ENCODE data around the gene CNOT4. TPM values are rescaled to one million over a fixed set of nuclear protein-coding genes. Genes with fewer than 3 reads are reported as not detected.
"Not testable (repeated sequence)": the region's sequence is repeated elsewhere in the genome, so short reads cannot be mapped to it uniquely, and the experiment has no call there.

Gene CNOT4
- total RNA-seq, 2 experiments from 2014 or later: 21.9 to 24.6 TPM

DNA sequence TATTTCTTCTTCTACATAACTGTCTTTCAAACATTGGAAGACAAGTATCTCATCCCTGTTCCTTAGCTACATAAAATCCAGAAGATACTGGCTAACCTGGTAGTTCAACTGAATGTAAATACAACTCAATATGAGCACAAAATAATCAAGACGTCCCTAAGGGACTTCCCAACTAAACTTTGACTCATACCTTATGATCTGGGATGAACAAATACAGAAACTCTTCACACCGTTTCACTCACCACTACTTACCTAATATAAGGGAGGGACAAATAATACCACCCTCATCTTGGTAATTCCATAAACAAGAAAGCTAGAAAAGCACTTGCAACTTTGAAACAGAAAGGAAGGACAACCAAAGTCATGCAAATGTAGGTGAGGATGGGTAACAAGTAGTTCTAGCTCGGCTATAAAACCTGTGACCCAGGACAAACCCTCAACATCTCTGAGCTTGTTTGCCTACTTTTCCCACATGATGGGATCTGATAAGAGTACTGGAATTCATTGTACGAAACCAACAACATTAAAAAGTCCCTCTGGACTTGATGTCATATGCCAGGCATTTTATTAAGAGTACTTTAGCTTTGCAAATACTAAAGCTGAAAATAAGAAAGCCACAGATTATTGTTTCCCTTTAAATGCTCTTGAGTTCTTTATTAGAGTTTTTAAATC is 154.4 kb downstream of the CNOT4 start:
- H3K4me3 Mint-ChIP-seq: no peak overlapping the region
- POLR2A ChIA-PET: no interaction called here
- no peaks in the 10 kb centered on the region for H3K9me3 Mint-ChIP-seq
- CTCF ChIA-PET: interaction anchor here (0.9 kb wide), 1 partner anchor 9 kb away, joined by 3 read pairs; no protein-coding TSS in a partner anchor
- no peaks in the 10 kb centered on the region for H3K4me1 Mint-ChIP-seq
- H3K27ac Mint-ChIP-seq: no peak overlapping the region
- DNase-seq: no peak
- peaks cover 8% of the 10 kb centered on the region for H3K27me3 Mint-ChIP-seq
- no peaks in the 10 kb centered on the region for H3K36me3 Mint-ChIP-seq (ENCODE audit: low read depth)

GRCh38 chr7:135353832-135354231 is 156.1 kb downstream of the CNOT4 start:
- no peaks in the 10 kb centered on the region for H3K36me3 Mint-ChIP-seq (ENCODE audit: low read depth)
- POLR2A ChIA-PET: no interaction called here
- no peak overlapping the region for H3K4me3 Mint-ChIP-seq
- no peaks in the 10 kb centered on the region for H3K9me3 Mint-ChIP-seq
- peaks cover 8% of the 10 kb centered on the region for H3K27me3 Mint-ChIP-seq
- H3K4me1 Mint-ChIP-seq: no peaks in the 10 kb centered on the region
- CTCF ChIA-PET: no interaction called here
- no peak for DNase-seq
- no peak overlapping the region for H3K27ac Mint-ChIP-seq

DNA sequence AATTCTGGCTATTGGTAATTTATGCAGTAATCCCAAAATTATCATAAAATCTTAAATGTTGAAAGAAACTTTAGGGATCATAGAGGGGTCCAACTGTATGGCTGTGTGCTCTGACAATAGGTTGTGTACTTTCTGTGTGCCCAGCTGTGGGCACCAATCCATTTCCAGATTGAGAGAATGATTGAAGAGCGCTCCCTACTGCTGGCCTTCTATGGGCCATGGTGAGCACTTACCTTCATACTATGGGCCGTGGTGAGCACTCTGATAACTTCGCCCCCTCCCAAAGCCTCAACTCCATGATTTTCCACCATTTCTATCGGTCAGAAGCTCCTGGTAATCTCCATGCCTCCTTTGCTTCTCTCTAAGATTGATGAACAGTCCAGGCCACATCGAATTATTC is 157.6 kb downstream of the CNOT4 start:
- POLR2A ChIA-PET: no interaction called here
- no peak for DNase-seq
- Mint-ChIP-seq H3K4me1 (no peaks in the 10 kb centered on the region), H3K36me3 (ENCODE audit: low read depth) (no peaks in the 10 kb centered on the region), H3K27ac (no peak overlapping the region), H3K4me3 (no peak overlapping the region), H3K9me3 (no peaks in the 10 kb centered on the region), H3K27me3 (peaks cover 8% of the 10 kb centered on the region)
- CTCF ChIA-PET: no interaction called here

DNA sequence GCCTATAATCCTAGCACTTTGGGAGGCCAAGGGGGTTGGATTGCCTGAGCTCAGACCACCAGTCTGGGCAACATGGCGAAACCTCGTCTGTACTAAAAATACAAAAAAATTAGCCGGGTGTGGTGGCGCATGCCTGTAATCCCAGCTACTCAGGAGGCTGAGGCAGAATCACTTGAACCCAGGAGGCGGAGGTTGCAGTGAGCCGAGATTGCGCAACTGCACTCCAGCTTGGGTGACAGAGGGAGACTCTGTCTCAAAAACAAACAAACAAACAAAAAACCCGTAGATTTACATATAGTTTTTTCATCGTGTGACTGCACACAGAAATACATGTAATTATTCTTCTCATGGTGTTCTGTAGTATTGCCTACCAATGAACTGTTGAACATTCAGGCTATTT is 158.8 kb downstream of the CNOT4 start:
- H3K9me3 Mint-ChIP-seq; H3K27ac Mint-ChIP-seq; CTCF ChIA-PET; H3K27me3 Mint-ChIP-seq; DNase-seq; H3K4me3 Mint-ChIP-seq; H3K36me3 Mint-ChIP-seq (ENCODE audit: low read depth); POLR2A ChIA-PET; H3K4me1 Mint-ChIP-seq: not testable (repeated sequence)

DNA sequence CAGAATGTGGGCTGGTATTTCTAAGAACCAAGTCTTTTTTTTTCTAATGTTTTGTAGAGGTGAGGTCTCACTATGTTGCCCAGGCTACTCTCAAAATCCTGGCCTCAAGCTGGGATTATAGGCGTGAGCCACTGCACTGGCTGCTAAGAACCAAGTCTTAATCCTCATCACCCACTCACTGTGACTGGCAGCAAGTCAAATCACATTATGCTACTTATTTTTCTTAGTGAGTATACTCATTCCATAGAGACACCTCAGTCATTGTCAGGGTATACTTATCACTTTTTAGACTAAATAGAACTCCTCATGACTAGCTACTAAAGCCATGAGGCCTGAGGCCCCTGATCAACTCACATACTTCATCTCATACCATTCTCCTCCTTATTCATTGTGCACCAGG is 160.2 kb downstream of the CNOT4 start:
- POLR2A ChIA-PET: no interaction called here
- H3K36me3 Mint-ChIP-seq (ENCODE audit: low read depth): no peaks in the 10 kb centered on the region
- no peaks in the 10 kb centered on the region for H3K9me3 Mint-ChIP-seq
- CTCF ChIA-PET: no interaction called here
- no peaks in the 10 kb centered on the region for H3K4me1 Mint-ChIP-seq
- H3K27me3 Mint-ChIP-seq: peaks cover 6% of the 10 kb centered on the region
- H3K4me3 Mint-ChIP-seq: no peak overlapping the region
- no peak for DNase-seq
- H3K27ac Mint-ChIP-seq: no peak overlapping the region

DNA sequence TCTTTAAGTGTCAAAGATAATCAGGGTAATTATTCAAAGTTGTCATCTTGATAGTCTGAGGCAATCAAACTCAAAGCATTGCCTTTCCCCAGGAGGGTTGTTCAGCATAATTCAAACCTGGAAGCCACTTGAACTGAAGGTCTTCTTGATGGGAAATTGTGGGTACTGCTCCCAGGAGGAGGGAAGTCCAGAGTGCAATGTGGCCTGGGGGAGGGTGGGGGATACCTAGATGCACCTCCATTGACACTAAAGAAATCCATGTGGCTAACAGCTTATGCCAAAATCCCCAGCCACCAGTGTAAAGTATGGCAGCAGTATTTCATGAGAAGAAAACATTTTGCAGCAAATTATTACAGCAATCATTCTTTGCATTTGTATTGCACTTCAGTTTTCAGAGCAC is 161.4 kb downstream of the CNOT4 start:
- Mint-ChIP-seq H3K4me1 (no peaks in the 10 kb centered on the region), H3K27ac (no peak overlapping the region), H3K27me3 (no peaks in the 10 kb centered on the region), H3K9me3 (no peaks in the 10 kb centered on the region), H3K4me3 (no peak overlapping the region), H3K36me3 (ENCODE audit: low read depth) (no peaks in the 10 kb centered on the region)
- POLR2A ChIA-PET: no interaction called here
- no peak for DNase-seq
- CTCF ChIA-PET: no interaction called here

- H3K27me3 Mint-ChIP-seq: no peaks in the 10 kb centered on the region
- no peaks in the 10 kb centered on the region for H3K9me3 Mint-ChIP-seq
- no peaks in the 10 kb centered on the region for H3K36me3 Mint-ChIP-seq (ENCODE audit: low read depth)
- no peak overlapping the region for H3K4me3 Mint-ChIP-seq
- no peak for DNase-seq
- POLR2A ChIA-PET: no interaction called here
- CTCF ChIA-PET: no interaction called here
- H3K4me1 Mint-ChIP-seq: no peaks in the 10 kb centered on the region
- H3K27ac Mint-ChIP-seq: no peak overlapping the region
These were observed 166.5 kb downstream of the CNOT4 start for GRCh38 chr7:135343361-135343760.

DNA sequence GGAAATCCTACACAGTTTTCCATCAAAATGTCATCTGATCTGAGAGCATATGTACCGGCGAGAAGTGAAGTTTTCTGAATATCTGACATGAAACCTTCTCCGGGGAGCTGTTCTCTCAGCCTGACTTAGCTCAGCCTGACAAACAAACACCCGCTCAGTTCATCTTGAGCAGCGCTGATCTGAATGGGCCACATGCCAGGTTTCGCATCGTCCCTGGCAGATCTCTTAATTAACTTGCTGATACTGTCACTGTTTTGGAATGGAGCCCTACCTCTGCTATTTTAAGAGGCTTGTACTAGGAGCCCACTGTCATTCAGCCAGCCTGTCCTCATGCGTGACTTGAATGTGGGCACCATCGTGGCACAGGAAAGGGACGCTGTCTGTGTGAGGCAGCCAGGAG is 167.0 kb downstream of the CNOT4 start:
- no peaks in the 10 kb centered on the region for H3K27me3 Mint-ChIP-seq
- POLR2A ChIA-PET: no interaction called here
- CTCF ChIA-PET: no interaction called here
- H3K27ac Mint-ChIP-seq: no peak overlapping the region
- H3K4me1 Mint-ChIP-seq: no peaks in the 10 kb centered on the region
- H3K4me3 Mint-ChIP-seq: no peak overlapping the region
- H3K9me3 Mint-ChIP-seq: no peaks in the 10 kb centered on the region
- no peak for DNase-seq
- H3K36me3 Mint-ChIP-seq (ENCODE audit: low read depth): no peaks in the 10 kb centered on the region

DNA sequence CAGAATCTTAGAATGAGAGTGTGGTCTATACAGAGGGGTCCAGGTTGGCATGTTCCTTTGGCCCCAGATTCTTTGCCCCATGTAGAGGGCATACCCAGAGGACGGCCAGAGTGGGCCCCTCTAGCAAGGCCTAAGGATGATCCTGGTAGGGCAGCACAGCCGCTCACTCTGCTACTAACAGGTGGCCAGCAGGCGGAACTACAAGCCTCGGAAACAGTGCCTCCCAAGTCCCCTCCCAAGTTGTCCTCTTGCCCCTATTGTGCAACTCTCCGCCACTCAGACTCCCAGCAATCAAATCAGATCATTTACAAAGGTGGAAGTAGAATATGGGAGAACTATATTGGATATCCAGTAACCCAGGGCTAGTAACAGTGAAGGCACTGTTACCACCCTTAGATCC is 168.9 kb downstream of the CNOT4 start:
- Mint-ChIP-seq H3K27ac (no peak overlapping the region), H3K4me3 (no peak overlapping the region), H3K36me3 (ENCODE audit: low read depth) (no peaks in the 10 kb centered on the region), H3K4me1 (no peaks in the 10 kb centered on the region), H3K27me3 (no peaks in the 10 kb centered on the region), H3K9me3 (no peaks in the 10 kb centered on the region)
- ChIA-PET POLR2A (no interaction called here), CTCF (no interaction called here)
- DNase-seq: no peak

- Mint-ChIP-seq H3K9me3 (peaks cover 2% of the 10 kb centered on the region), H3K27ac (no peak overlapping the region), H3K27me3 (no peaks in the 10 kb centered on the region), H3K4me1 (no peaks in the 10 kb centered on the region), H3K36me3 (ENCODE audit: low read depth) (no peaks in the 10 kb centered on the region), H3K4me3 (no peak overlapping the region)
- ChIA-PET CTCF (no interaction called here), POLR2A (no interaction called here)
- no peak for DNase-seq
These were observed 171.8 kb downstream of the CNOT4 start for GRCh38 chr7:135337977-135338550.

DNA sequence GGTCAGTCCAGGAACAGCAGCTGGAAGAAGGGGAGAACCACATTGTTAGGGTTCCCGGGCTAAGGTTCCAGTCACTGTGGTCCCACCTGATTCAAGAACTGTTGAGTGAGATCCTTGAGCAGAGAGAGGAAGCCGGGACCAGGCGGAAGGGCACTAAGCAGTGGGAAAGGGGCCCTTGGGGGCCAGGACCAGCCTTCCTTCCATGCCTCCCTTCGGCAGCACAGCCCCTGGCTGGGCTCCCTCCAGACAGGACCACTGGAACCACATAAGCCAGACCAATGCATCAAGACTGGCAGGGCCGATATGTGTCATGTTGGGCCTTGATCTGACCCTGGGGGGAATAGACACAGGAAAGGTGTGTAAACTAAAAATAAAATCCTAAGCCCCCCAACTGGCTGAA is 172.4 kb downstream of the CNOT4 start:
- no peak for DNase-seq
- Mint-ChIP-seq H3K4me3 (no peak overlapping the region), H3K27me3 (no peaks in the 10 kb centered on the region), H3K36me3 (ENCODE audit: low read depth) (no peaks in the 10 kb centered on the region), H3K4me1 (no peaks in the 10 kb centered on the region), H3K27ac (no peak overlapping the region), H3K9me3 (peaks cover 2% of the 10 kb centered on the region)
- ChIA-PET POLR2A (no interaction called here), CTCF (no interaction called here)

DNA sequence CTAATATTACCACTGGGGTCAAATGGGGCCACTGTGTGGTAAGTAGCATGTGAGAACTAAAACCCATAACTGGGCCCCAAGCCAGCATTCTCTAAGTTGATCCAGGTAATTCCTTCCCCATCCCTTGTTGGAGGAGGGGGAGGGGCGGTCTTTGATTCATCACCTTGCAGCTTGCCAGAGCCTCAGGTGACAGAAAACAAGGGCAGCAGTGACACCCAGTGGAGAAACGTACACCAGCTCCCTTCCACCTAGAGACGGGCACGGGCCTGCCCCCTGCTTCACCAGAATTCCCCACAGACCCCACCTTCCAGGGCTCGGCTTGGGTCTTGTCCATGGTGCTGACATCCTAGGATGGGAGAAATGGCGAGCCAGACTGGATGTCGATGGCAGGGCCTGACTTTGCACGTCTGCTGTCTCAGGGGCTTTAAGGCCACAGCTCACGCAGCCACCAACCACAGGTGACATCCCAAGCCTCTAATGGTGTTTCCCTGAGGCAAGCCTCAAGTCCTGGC is 174.2 kb downstream of the CNOT4 start:
- Mint-ChIP-seq H3K4me1 (peaks cover 4% of the 10 kb centered on the region), H3K27ac (no peak overlapping the region), H3K9me3 (peaks cover 12% of the 10 kb centered on the region), H3K36me3 (ENCODE audit: low read depth) (no peaks in the 10 kb centered on the region), H3K4me3 (no peak overlapping the region), H3K27me3 (no peaks in the 10 kb centered on the region)
- DNase-seq: peak; percentile 41
- ChIA-PET CTCF (interaction anchor here (1.4 to 3.0 kb wide), 4 partner anchors 8 to 61 kb away, joined by 3 to 38 read pairs (median 14); no protein-coding TSS in a partner anchor), POLR2A (interaction anchor here (1.0 to 1.4 kb wide), 2 partner anchors 55 to 61 kb away, joined by 3 to 5 read pairs; no protein-coding TSS in a partner anchor)

DNA sequence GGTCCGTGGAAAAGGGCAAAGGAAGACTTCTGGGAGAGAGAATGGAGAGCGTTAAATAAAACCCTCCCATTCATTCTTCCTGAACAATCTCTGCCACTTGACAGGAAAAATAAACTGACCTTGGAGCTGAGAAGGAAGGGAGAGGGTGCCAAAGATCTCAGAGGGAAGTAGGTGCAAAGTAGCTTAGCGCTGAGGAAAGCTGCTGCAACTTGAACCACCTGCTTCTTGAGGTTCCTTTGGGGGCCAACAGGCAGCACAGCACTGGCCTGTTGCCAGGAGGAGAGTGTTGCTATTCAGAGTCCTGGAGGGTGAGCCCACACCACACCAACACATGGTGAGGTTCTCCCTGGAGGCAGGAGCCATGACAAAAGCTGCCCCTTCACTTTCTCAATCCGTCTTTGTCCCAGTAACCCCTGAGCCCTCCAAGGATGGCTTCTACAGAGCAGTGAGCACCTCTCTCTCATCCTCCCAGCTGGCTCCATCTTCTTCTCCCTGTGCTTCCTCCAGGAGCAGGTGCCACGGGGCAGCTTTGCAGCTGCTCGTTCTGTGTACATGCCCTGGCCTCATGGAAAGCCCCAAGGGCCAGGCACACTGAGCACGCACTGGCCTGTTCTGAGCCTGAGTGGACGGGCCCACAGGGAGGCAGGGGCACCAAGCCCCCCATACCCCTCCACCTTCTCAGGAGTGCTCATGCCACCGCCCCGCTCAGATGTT is 174.9 kb downstream of the CNOT4 start:
- Mint-ChIP-seq H3K9me3 (peaks cover 12% of the 10 kb centered on the region), H3K4me3 (no peak overlapping the region), H3K36me3 (ENCODE audit: low read depth) (no peaks in the 10 kb centered on the region), H3K27me3 (no peaks in the 10 kb centered on the region), H3K27ac (no peak overlapping the region), H3K4me1 (peaks cover 4% of the 10 kb centered on the region)
- ChIA-PET CTCF (interaction anchor here (1.4 to 3.0 kb wide), 4 partner anchors 8 to 61 kb away, joined by 3 to 38 read pairs (median 14); no protein-coding TSS in a partner anchor), POLR2A (interaction anchor here (1.4 kb wide), 1 partner anchor 54 kb away, joined by 5 read pairs; no protein-coding TSS in a partner anchor)
- no peak for DNase-seq

Data from activated CD4-positive, alpha-beta memory T cell treated with anti-CD3 and anti-CD28 coated beads, Interleukin-2, amount 10 ng/mL, durations not matched to agents 7 days and 5 days (primary cell).